K562 (cell line): ENCODE results near the gene NACC1. TPM values are rescaled to one million over a fixed set of nuclear protein-coding genes. Genes with fewer than 3 reads are reported as not detected.

Experiments used
- CHAMP1 ChIP-seq: fragments of 450-650 bp; IDR thresholded peaks from 2 replicates; pipeline ENCODE4 v1.6.1; 2016; ENCODE audit warnings: mild to moderate bottlenecking
- HDAC1 ChIP-seq, 2 experiments: fragments of 450-650 bp; IDR thresholded peaks; 2 replicates each; pipeline ENCODE4 v1.6.1; 2016 to 2017; ENCODE audit warnings: inconsistent platforms in 1 of 2, mild to moderate bottlenecking in 1 of 2, moderate library complexity in 1 of 2
- KAT8 ChIP-seq: fragments of 450-650 bp; IDR thresholded peaks from 2 replicates; pipeline ENCODE4 v1.6.1; 2016; ENCODE audit warnings: low read depth, mild to moderate bottlenecking
- LCOR ChIP-seq: sonication (generic); formaldehyde crosslinking; IDR thresholded peaks from 2 replicates; pipeline ENCODE4 v1.8.0; 2022; ENCODE audit warnings: mild to moderate bottlenecking, missing genetic modification reagents
- NR2C2 ChIP-seq, 2 experiments: fragments of 200-800 bp in 1 of 2; sonication (Bioruptor generic) in 1 of 2; sonication (generic) in 1 of 2; formaldehyde crosslinking in 1 of 2; IDR thresholded peaks; 2 replicates each; pipeline versions ENCODE4 v1.6.1 to v1.8.0; 2016 to 2022; ENCODE audit warnings: mild to moderate bottlenecking in 1 of 2, missing compliant biosample characterization in 1 of 2, missing genetic modification characterization in 1 of 2, missing genetic modification reagents in 1 of 2
- PHB2 ChIP-seq: fragments of 450-650 bp; IDR thresholded peaks from 2 replicates; pipeline ENCODE4 v1.6.1; 2017; ENCODE audit warnings: low read depth
- SMARCE1 ChIP-seq: fragments of 450-650 bp; IDR thresholded peaks from 2 replicates; pipeline ENCODE4 v1.7.1; 2016; ENCODE audit warnings: mild to moderate bottlenecking
- SOX6 ChIP-seq: fragments of 450-650 bp; IDR thresholded peaks from 2 replicates; pipeline ENCODE4 v1.6.1; 2014; ENCODE audit warnings: mild to moderate bottlenecking
- XRCC3 ChIP-seq: fragments of 450-650 bp; IDR thresholded peaks from 2 replicates; pipeline ENCODE4 v1.6.1; 2017; ENCODE audit warnings: mild to moderate bottlenecking, moderate library complexity
- ZBTB40 ChIP-seq, 2 experiments: fragments of 450-650 bp in 1 of 2; sonication (generic) in 1 of 2; formaldehyde crosslinking in 1 of 2; IDR thresholded peaks; 2 replicates each; pipeline versions ENCODE4 v1.7.1 to v1.9.0; 2016 to 2022; ENCODE audit warnings: inconsistent platforms in 1 of 2, mild to moderate bottlenecking in 1 of 2, missing genetic modification reagents in 1 of 2
- ZSCAN29 ChIP-seq: fragments of 450-650 bp; IDR thresholded peaks from 2 replicates; pipeline ENCODE4 v1.6.1; 2017
- polyA plus RNA-seq, 8 experiments: library from polyadenylated mRNA; depleted of rRNA in 4 of 8; stranded (reverse) in 5 of 8; unstranded in 3 of 8; fragments of >200 nt; fragmentation: Nextera tagmentation in 2 of 8; fragmentation: Illumina TruSeq in 1 of 8; extraction: Ambion mirVana in 2 of 8; extraction: Trizol in 1 of 8; gene quantifications; 2 replicates each; pipeline versions ENCODE4 v1.2.1 to v1.2.3, GENCODE V29; 2011 to 2014; ENCODE audit warnings: inconsistent platforms in 1 of 8, missing spikeins in 1 of 8
- total RNA-seq, 7 experiments: library from RNA; depleted of rRNA in 6 of 7; stranded (reverse); fragments of >200 nt in 6 of 7; fragmentation: Illumina TruSeq in 2 of 7; extraction: Trizol in 2 of 7; gene quantifications; 2 replicates each; pipeline versions ENCODE4 v1.2.1 to v1.2.3, GENCODE V29; 2011 to 2021; ENCODE audit warnings: low replicate concordance in 1 of 7
- TF ChIP-seq, protein P1 (sequence below): fragments of 450-650 bp; IDR thresholded peaks from 2 replicates; pipeline ENCODE4 v1.6.1; 2017; ENCODE audit warnings: antibody characterized with exemption

The NACC1 gene
- total and polyA plus RNA-seq, 9 of the 15 experiments (the other 6 are each of a cell fraction or from before 2014, with no cell fraction given): 0.04 to 96.6 (median 25.8) TPM

- no peak for TF ChIP-seq KAT8
- no peak for TF ChIP-seq ZSCAN29
- TF ChIP-seq LCOR: no peak
- TF ChIP-seq SOX6: no peak
- peak; percentile 53; the same call in 1 of the 2 replicates for TF ChIP-seq ZBTB40 (IDR thresholded peaks at IDR 0.05)
- no peak for TF ChIP-seq ZBTB40 (CRISPR knock-in tag; IDR thresholded peaks at IDR 0.05)
- peak; percentile 31; the same call in 1 of the 2 replicates for TF ChIP-seq SMARCE1
- no peak for TF ChIP-seq CHAMP1
- TF ChIP-seq PHB2: peak; percentile 37; the same call in 1 of the 2 replicates
- TF ChIP-seq NR2C2 (CRISPR knock-in tag; IDR thresholded peaks at IDR 0.05): no peak
- TF ChIP-seq NR2C2 (tag; IDR thresholded peaks at IDR 0.05): 0 out of 2 replicates have a peak, but pooled peaks have one; percentile 5
- TF ChIP-seq, protein P1, sequence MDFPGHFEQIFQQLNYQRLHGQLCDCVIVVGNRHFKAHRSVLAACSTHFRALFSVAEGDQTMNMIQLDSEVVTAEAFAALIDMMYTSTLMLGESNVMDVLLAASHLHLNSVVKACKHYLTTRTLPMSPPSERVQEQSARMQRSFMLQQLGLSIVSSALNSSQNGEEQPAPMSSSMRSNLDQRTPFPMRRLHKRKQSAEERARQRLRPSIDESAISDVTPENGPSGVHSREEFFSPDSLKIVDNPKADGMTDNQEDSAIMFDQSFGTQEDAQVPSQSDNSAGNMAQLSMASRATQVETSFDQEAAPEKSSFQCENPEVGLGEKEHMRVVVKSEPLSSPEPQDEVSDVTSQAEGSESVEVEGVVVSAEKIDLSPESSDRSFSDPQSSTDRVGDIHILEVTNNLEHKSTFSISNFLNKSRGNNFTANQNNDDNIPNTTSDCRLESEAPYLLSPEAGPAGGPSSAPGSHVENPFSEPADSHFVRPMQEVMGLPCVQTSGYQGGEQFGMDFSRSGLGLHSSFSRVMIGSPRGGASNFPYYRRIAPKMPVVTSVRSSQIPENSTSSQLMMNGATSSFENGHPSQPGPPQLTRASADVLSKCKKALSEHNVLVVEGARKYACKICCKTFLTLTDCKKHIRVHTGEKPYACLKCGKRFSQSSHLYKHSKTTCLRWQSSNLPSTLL: 0 out of 2 replicates have a peak, but pooled peaks have one; percentile 35
- TF ChIP-seq HDAC1 (IDR thresholded peaks at IDR 0.05): 0 out of 4 replicates have a peak, but pooled peaks of 1 of the 2 experiments have one; percentile 27
- TF ChIP-seq XRCC3: no peak
Observed at GRCh38 chr19:13117176-13117771, 790 bp upstream of the NACC1 start (continued).
